GM04504 (cell line): ENCODE data around the gene CDT1.

Experiments used
- DNase-seq: peaks from one replicate; pipeline ENCODE4 v3.0.0-alpha.2; 2012; ENCODE audit warnings: low read depth

The CDT1 gene

GRCh38 chr16:88803264-88803987, at the start of gene CDT1:
TSS of gene CDT1 (plus strand) at chr16:88803789. CDS start at chr16:88803832, 43 bp downstream.
- DNase-seq: no peak

GRCh38 chr16:88754109-88754911, 49.3 kb upstream of the CDT1 start:
- DNase-seq: no peak

- DNase-seq: no peak
These were observed 48.5 kb upstream of the CDT1 start for GRCh38 chr16:88754912-88755744.

DNA sequence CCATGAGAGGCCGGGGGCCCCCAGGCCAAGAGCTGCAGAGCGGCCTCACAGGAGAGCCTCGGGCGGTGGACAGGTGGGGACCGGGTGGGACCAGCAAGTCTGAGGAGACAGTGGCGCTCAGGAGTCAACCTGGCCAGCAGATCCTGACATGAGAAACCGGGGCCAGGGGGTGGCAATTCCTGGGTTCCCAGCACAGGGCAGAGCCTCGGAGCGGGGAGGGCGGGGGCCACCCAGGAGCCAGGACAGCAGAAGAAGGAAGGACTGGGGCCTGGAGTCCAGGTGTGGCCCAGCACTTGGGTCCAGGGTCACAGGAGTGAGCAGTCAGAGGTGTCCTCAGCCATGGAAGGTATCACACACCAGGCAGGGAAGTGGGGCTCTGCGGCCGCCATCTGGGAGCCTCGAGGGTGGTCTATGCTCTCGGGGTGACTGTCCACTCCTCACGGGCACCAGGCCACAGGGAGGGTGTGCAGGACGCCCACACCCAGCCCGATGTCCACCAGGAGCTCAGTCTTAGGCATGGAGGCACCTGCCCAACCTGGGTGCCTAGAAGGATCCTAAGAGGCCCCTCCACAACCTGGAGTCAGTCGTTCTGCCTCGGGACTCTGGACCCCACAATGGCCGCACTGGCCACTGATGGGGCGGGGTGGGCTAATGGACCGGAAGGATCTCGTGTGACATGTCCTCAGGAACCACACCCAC, 47.7 kb upstream of the CDT1 start:
- DNase-seq: no peak

- no peak for DNase-seq
These were observed 45.2 kb upstream of the CDT1 start for GRCh38 chr16:88758227-88758943.

DNA sequence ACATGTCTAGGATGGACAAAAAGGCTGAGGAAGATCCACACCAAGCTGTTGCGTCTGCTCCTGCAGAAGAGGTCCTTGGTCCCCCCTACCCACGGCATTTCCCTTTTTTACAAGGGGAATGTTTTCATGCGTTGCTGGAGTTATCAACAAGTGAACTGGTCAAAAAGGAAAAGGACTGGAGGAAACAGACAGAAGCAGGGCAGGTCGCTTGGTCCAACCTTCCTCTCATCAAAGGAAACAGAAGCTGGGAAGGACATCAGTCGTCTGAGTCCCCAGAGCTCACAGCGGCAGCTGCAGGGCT, 44.7 kb upstream of the CDT1 start:
- no peak for DNase-seq

- DNase-seq: no peak
These were observed 44.2 kb upstream of the CDT1 start for GRCh38 chr16:88759245-88759975.

GRCh38 chr16:88759976-88760350, 43.6 kb upstream of the CDT1 start:
- DNase-seq: no peak

GRCh38 chr16:88760424-88761142, 43.0 kb upstream of the CDT1 start:
- DNase-seq: no peak

GRCh38 chr16:88761143-88761534, 42.5 kb upstream of the CDT1 start:
- DNase-seq: no peak

DNA sequence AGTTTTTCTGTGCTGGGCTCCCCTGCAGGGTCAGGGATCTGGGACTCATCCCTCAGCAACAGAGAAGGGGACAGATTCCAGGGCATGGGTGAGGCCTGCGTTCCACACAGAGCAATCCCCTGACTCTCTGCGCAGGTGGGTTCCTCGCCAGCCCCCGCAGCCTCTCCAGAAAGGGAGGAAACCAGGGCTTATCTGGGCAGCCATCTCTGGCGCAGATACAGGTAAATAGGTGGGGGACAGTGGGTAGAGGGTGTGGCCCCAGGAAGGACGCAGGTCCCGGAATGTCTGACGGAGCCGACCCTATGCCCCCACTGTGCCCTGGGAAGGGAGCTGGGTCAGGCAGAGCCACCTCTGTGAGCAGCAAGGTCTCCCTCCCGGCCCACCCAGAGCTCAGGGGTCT, 41.8 kb upstream of the CDT1 start:
- no peak for DNase-seq

DNA sequence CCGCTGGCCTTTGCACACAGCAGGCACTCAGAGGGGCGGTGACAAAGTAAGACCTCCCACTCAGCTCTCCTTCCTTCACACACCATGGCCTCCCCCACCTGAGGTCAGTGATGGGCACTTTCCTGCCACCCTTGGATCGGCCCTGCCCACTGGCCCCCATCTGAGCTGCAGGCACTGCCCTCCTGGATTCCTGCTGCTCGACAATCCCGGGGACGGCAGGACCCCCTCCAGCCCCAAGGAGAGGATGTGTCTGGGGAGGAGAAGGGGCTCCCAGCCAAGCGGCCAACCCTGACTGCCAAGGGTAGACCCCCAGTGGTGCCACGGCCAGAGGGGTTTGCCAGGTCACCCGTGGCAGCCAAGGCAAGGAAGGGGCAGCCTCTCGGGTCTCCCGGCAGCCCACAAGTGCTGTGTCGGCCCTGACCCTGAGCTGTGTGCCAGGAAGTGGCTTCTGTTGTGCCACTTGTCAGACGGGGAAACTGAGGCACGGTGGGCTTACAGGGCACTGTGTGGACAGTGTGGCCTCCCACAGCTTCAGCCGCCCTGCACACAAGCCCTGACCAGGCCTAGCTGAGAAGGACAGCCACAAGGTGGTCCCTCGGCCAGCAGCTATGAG, 41.2 kb upstream of the CDT1 start:
- no peak for DNase-seq

- DNase-seq: no peak
These were observed 40.6 kb upstream of the CDT1 start for GRCh38 chr16:88762941-88763340.

GRCh38 chr16:88763502-88764053, 40.0 kb upstream of the CDT1 start:
- no peak for DNase-seq

GRCh38 chr16:88764080-88764479, 39.5 kb upstream of the CDT1 start:
- no peak for DNase-seq

DNA sequence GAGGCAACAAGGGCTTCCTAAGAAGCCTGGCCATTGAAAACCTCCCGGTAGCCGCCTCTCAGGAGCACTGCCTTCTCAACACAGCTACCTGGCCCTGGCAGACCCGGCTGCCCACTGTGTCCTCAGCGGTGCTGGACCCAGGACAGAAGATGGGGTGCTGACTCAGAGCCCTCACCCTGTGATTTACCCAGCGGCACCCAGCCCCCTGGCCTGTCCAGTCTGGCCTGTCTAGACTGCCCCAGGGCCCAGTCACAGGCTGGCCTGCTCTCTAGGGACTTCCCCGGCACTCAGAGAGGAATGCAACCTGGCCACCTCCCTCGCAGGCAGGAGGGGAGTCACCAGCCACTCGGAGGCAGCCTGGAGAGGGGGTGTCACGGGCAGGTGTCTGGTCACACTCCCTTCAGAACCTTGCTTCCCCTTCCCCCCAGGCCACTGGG, 38.7 kb upstream of the CDT1 start:
- DNase-seq: no peak

DNA sequence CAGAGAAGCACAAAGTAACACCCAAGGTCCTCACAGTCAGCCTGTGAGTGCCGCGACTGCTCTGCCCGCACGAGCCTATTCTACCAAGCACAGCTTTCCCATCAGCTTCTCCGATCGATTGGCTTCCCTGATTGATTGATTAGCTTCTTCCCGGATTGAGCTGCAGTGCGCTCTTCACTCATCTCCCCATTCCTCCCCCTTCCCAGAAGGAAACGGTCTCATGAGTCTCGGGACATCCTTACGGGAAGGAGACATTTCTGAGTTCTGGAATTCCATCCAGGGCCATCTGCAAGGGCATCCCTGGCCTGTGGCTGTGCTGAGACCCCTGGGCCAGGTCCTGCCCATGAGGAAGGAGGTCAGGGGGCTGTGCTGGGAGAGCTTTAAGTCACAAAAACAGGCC, 36.6 kb upstream of the CDT1 start:
- no peak for DNase-seq

DNA sequence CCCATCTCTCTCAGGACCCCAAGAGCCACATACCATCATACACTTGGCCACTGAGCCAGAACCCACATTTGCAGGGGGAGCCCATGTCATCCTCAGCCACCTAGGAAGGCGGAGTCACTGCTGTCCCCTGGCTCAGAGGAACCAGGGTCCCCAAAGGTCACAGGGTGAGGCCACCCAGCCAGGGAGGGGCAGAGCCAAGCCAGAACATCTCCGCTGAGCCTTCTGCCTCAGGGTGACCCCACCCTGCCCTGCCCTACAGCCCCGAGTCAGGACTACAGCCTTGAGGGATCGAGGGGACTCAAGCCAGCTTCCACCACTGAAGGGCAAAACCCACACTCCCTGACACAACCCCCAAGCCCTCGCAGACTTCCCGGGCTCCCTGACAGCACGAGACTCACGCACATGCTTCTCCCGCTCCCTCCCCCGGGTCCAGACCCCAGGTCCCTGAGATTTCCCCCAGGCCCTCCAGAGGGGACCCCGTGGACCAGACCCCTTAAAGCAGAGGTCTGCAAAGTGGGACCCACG, 36.0 kb upstream of the CDT1 start:
- no peak for DNase-seq
